ENCODE data around the gene SH3D21. TPM values are rescaled to one million over a fixed set of nuclear protein-coding genes. Genes with fewer than 3 reads are reported as not detected.

Gene SH3D21
- total and polyA plus RNA-seq, 2 of the 8 experiments (the other 6 are each of a cell fraction or from before 2014, with no cell fraction given): 3.4 to 8.6 TPM

GRCh38 chr1:36268981-36269380 is 37.2 kb upstream of the SH3D21 start:
- no peak overlapping the region for H2BK5ac ChIP-seq (ENCODE audit: low read depth, low read length)
- FAIRE-seq (no peak), DNase-seq (ENCODE audit: low read depth in 1 of 2, low spot score in 2 of 2) (no peak)
- H3K56ac ChIP-seq (replicated peaks; ENCODE audit: insufficient read length, low read depth, low read length): no peak overlapping the region
- no peak overlapping the region for H4K91ac ChIP-seq (replicated peaks; ENCODE audit: insufficient read length, low read length)
- no peak overlapping the region for H3K14ac ChIP-seq (ENCODE audit: insufficient read length)
- H2BK12ac ChIP-seq (ENCODE audit: low read depth, low read length): no peak overlapping the region
- peaks cover 0 to 33% (median 17%) of the 10 kb centered on the region in 4 experiments; a peak in 7 of 8 replicates for H3K36me3 ChIP-seq (ENCODE audit: control insufficient read depth in 2 of 4, insufficient read depth in 4 of 4, low read length in 3 of 4)
- H2BK20ac ChIP-seq (ENCODE audit: low read length): no peak overlapping the region
- no peak overlapping the region for H2BK15ac ChIP-seq (ENCODE audit: low read length)
- no peak overlapping the region for H3K18ac ChIP-seq (ENCODE audit: extremely low read depth, low read length)
- CTCF ChIA-PET (ENCODE audit: partially characterized antibody): interaction anchor here (0.8 to 2.4 kb wide), 10 partner anchors 8 to 120 kb away, joined by 3 to 13 read pairs (median 4); partner anchors contain the start of gene TRAPPC3
- no peak overlapping the region for H3K23ac ChIP-seq (ENCODE audit: insufficient read length)
- peaks cover 3% of the 10 kb centered on the region for H3K79me1 ChIP-seq (ENCODE audit: low read depth, low read length)
- no peak overlapping the region for H3K4me2 ChIP-seq (ENCODE audit: insufficient read depth in 1 of 2, low read depth in 2 of 2, low read length in 2 of 2)
- no peaks in the 10 kb centered on the region for H3K23me2 ChIP-seq (ENCODE audit: low read depth, low read length)
- no peak overlapping the region for H3K4ac ChIP-seq (replicated peaks; ENCODE audit: insufficient read length, low read depth, low read length)
- 93% methylated on average over 6 of the region's 6 CpGs; no CpG with 5 or more reads in 1 of the 2 experiments for WGBS, 2 experiments (ENCODE audit: extremely low coverage in 1 of 2, insufficient coverage in 1 of 2, insufficient read length in 1 of 2, insufficient replicate concordance in 2 of 2, low coverage in 1 of 2, low lambda C conversion rate in 2 of 2, missing lambda C conversion rate in 1 of 2)
- no peaks in the 10 kb centered on the region for H3K9me3 ChIP-seq (ENCODE audit: insufficient read depth in 2 of 2, low read depth in 1 of 2, low read length in 1 of 2)
- H4K20me1 ChIP-seq (replicated peaks in 1 of 2; ENCODE audit: control insufficient read depth in 1 of 2, insufficient read depth in 2 of 2, low read length in 2 of 2): peaks cover 4 to 9% of the 10 kb centered on the region in 2 experiments
- no peak overlapping the region for H2BK120ac ChIP-seq (replicated peaks; ENCODE audit: low read depth, low read length)
- H3K4me1 ChIP-seq (replicated peaks in 1 of 4; ENCODE audit: control insufficient read depth in 3 of 4, insufficient read depth in 4 of 4, low read length in 3 of 4): no peaks in the 10 kb centered on the region
- H3K9ac ChIP-seq (replicated peaks in 1 of 4; ENCODE audit: extremely low read depth in 1 of 4, low read depth in 3 of 4, low read length in 3 of 4): no peak overlapping the region
- TF ChIP-seq TAF7 (optimal IDR thresholded peaks at IDR 0.05; ENCODE audit: borderline replicate concordance, low read depth, low read length) (no peak), RXRA (IDR thresholded peaks at IDR 0.05; ENCODE audit: insufficient read depth, low read depth, low read length) (no peak), NANOG (IDR thresholded peaks at IDR 0.05; ENCODE audit: insufficient read depth, low read depth, low read length, poor library complexity, severe bottlenecking) (no peak), SAP30 (IDR thresholded peaks at IDR 0.05; ENCODE audit: insufficient read depth, insufficient replicate concordance, low read length) (no peak), SUZ12 (IDR thresholded peaks at IDR 0.05; ENCODE audit: low read length) (no peak), BACH1 (IDR thresholded peaks at IDR 0.05; ENCODE audit: low read length) (no peak), SP1 (IDR thresholded peaks at IDR 0.05; ENCODE audit: low read depth, low read length) (no peak), CREB1 (IDR thresholded peaks at IDR 0.05) (no peak)
- no peak overlapping the region for H2AFZ ChIP-seq (ENCODE audit: low read length)
- H3K79me2 ChIP-seq (ENCODE audit: control insufficient read depth in 1 of 2, insufficient read depth in 2 of 2, low read length in 2 of 2): peaks cover 3 to 50% of the 10 kb centered on the region in 2 experiments; a peak in 2 of 4 replicates
- no peak overlapping the region for H2AK5ac ChIP-seq (ENCODE audit: low read depth, low read length)
- no peak overlapping the region for H3K27ac ChIP-seq (ENCODE audit: low read depth, low read length)
- H3K27me3 ChIP-seq (replicated peaks in 1 of 4; ENCODE audit: control insufficient read depth in 3 of 4, extremely low read depth in 1 of 4, insufficient read depth in 3 of 4, low read length in 3 of 4): no peaks in the 10 kb centered on the region
- no peak overlapping the region for H4K5ac ChIP-seq (ENCODE audit: insufficient read length, low read depth, low read length)
- no peak overlapping the region for H3K4me3 ChIP-seq (ENCODE audit: extremely low read depth in 1 of 4, insufficient read depth in 2 of 4, low read depth in 3 of 4, low read length in 4 of 4)
- H4K8ac ChIP-seq (ENCODE audit: extremely low read depth, insufficient read depth, low read length): no peak overlapping the region
- POLR2A ChIA-PET (ENCODE audit: partially characterized antibody): interaction anchor here (1.1 to 1.5 kb wide), 3 partner anchors 14 to 40 kb away, joined by 3 to 4 read pairs (median 3); no protein-coding TSS in a partner anchor
